Activated effector memory CD4-positive, alpha-beta T cell treated with anti-CD3 and anti-CD28 coated beads, Interleukin-2, amount 50 U/mL, for 16 hours (primary cell): ENCODE measurements around the gene PLEKHG2.
A peak's percentile ranks its signal among the peaks of the same experiment; 100 is the strongest.

Source experiments
- DNase-seq: peaks from one replicate; pipeline ENCODE4 v3.0.0-alpha.2; 2020

The PLEKHG2 gene

DNA sequence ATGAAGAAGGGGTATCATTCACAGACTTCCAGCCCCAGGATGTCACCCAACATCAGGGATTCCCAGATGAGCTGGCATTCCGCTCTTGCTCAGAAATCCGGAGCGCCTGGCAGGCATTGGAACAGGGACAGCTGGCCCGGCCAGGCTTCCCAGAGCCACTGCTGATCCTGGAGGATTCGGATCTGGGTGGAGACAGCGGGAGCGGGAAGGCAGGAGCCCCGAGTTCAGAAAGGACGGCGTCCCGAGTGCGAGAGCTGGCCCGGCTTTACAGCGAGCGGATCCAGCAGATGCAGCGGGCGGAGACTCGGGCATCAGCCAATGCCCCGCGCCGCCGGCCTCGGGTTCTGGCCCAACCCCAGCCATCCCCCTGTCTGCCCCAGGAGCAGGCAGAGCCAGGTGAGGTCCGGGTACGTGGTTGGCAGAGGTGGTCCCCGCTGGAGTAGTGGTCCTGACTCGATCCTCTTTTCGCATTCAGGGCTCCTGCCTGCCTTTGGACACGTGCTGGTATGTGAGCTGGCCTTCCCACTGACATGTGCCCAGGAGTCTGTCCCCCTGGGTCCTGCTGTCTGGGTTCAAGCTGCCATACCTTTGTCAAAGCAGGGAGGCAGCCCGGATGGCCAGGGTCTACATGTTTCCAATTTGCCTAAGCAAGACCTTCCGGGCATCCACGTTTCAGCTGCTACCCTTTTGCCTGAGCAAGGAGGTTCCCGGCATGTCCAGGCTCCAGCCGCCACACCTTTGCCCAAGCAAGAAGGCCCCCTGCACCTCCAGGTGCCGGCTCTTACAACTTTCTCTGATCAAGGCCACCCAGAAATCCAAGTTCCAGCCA lies 11.0 kb downstream of the PLEKHG2 start:
- DNase-seq, result no peak

DNA sequence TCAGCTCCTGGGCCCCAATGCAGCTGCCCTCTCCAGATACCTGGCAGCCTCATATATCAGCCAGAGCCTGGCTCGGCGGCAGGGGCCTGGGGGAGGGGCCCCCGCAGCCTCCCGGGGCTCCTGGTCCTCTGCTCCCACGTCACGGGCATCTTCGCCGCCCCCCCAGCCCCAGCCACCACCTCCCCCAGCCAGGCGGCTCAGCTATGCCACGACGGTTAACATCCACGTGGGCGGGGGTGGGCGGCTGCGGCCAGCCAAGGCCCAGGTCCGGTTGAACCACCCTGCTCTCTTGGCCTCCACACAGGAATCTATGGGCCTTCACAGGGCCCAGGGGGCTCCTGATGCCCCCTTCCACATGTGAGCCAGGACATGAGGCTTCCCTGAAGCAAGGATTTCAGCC lies 12.5 kb downstream of the PLEKHG2 start:
- no peak for DNase-seq

DNA sequence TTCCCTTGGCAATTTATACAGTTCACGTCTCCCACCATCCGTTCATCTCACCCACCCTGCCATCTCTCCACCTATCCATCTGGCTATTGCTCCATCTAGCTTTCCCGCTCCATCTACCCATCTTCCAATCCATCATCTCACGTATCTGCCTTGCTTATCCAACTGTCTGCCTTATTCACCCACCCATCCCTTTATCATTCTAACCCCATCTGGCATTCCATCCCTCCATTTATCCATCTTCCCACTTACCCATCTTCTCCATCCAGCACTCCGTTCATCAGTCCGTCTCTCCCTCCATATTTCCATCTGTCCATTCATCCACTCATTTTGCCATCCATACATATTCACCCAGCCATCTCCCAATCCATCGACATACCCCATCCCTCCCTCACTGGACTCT lies 13.3 kb downstream of the PLEKHG2 start:
- no peak for DNase-seq

DNA sequence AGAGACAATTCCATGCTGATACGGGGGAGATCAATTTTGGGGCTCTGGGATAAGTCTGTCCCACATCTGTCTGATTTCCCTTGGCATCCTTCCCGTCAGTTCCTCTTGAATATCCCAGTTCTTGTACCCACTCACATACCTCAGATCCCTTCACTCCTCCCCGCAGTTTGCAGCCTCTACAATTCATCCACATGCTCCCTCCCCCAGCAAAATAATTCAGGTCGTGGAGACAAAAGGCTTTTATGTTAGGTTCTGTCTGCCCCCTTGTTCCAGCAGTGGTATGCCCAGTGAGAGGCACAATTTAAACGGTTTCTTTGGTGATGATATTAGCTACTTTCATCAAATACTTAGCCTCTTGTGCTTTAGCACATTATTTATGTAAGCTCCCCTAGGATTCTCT lies 13.7 kb downstream of the PLEKHG2 start:
- no peak for DNase-seq

DNA sequence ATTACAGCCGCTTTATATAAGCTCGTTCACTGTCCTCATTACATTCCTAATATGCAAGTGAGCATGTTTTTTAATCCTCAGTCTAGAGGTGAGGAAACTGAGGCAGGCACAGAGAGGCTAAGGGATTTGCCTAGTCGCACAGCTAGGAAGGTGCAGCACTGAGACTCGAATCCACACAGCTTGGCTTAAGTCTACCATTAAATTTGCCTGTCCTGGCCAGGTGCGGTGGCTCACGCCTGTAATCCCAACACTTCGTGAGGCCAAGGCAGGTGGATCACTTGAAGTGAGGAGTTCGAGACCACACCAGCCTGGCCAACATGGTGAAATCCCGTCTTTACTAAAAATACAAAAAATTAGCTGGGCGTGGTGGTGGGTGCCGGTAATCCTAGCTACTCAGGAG lies 15.2 kb downstream of the PLEKHG2 start:
- no peak for DNase-seq

DNA sequence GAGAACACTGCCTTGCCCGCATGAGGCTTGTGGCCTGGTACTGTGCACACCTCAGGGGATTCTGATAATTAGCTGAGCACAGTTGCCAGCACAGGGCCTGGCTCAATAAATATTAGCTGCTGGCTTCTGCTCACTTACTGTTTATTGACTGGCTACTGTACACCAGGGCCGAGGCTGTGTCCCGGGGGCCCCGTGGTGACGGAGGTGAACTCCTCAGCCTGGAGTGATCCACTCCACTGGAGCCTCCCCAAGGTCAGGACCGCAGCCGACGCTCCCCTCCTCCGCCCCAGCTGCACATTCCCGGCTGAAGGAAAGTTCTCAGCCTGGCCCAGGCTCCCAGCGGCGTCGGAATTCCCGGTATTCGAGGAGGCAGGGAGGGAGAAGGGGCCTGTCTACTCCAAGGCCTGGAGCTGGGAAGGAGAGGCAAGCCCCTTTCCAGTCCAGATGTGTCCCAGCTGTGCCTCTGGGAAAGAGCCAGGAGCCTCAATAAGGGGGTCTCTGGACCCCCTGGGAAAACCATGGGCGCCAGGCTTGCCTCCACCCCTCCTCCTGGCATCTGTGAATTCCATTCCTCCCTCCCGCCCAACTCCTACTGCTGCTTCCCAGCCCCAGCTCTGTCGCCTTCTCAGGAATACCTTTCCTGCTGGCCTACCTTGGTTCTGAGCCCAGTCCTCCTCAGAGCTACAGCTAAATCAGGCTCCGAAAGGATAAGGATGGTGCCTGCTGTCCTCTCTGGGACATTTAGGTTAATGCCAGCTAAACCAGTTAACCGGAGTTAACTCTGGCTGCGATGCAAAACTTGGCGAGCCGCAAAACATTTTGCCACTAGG lies 16.0 kb downstream of the PLEKHG2 start:
- no peak for DNase-seq

DNA sequence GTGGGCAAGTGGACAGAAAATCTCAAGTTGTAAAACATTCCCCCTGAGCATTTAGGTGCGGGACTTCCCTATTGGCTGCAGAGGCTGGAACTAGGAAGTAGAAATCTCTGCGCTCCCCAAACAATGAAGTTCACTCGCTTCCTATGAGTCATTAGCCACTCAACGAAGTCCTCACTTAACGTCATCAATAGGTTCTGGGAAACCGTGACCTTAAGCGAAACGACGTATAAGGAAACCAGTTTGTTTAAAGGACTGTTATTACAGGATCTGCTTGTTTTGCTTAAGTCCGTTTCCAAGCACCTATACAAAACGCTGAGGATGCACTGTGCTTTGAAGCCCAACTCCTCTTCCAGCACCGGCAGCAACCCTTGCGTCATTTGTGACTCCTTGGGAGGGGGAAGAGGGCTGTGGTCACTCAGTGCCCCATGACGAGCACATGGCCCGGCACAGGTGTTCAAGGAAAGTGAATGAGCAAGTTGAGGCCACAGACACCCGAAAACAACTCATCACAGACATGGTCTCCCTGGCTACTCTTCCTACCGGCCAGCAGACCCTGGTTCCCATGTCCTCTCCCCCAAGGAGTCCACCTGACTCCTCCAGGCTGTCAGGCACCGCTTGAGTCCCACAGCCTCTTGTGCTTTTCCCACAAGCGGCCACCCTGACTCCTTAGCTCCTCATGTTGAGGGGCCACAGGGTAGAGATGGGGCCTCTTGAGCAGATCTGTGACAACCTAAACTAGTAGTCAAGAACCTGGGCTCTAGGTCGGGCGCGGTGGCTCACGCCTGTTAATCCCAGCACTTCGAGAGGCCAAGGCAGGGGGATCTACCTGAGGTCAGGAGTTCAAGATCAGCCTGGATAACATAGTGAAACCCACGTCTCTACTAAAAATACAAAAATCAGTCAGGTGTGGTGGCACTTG lies 18.5 kb downstream of the PLEKHG2 start:
- DNase-seq, result peak; percentile 89

DNA sequence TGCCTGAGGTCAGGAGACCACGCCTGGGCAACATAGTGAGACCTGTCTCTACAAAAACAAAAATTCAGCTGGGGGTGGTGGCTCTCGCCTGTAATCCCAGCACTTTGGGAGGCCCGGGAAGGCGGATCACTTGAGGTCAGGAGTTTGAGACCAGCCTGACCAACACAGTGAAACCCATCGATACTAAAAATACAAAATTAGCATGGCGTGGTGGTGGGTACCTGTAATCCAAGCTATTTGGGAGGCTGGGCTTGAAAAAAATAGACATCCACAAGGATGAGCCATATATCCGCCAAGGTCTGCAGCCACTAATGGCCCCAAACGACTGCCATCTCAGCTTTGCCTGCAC lies 20.2 kb downstream of the PLEKHG2 start:
- no peak for DNase-seq

DNA sequence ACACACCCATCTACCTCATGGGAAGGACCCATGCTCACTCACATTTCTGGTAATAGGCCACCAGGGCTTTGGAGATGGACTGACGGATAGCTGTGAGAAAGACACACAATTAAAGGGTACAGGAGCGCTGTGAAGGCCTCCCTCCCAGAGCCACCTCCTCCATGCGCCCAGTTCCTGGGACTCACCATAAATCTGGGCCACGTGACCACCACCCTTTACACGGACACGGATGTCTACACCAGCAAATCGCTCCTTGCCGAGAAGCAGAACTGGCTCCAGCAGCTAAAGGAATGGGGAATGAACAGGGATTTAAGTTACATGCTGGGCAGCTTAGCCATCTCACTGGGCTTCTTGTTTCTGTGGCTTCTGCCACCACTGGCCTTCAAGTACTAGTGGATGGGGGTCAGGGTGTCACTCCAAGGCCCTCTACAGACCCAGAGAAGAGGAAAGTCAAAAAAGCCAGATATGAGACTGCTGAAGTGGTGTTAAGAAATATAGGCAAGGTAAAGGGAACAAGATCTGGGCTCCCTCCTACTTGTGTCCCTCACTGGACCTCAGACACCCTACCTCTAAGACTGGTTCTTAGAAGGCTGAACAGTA lies 21.1 kb downstream of the PLEKHG2 start:
- no peak for DNase-seq

DNA sequence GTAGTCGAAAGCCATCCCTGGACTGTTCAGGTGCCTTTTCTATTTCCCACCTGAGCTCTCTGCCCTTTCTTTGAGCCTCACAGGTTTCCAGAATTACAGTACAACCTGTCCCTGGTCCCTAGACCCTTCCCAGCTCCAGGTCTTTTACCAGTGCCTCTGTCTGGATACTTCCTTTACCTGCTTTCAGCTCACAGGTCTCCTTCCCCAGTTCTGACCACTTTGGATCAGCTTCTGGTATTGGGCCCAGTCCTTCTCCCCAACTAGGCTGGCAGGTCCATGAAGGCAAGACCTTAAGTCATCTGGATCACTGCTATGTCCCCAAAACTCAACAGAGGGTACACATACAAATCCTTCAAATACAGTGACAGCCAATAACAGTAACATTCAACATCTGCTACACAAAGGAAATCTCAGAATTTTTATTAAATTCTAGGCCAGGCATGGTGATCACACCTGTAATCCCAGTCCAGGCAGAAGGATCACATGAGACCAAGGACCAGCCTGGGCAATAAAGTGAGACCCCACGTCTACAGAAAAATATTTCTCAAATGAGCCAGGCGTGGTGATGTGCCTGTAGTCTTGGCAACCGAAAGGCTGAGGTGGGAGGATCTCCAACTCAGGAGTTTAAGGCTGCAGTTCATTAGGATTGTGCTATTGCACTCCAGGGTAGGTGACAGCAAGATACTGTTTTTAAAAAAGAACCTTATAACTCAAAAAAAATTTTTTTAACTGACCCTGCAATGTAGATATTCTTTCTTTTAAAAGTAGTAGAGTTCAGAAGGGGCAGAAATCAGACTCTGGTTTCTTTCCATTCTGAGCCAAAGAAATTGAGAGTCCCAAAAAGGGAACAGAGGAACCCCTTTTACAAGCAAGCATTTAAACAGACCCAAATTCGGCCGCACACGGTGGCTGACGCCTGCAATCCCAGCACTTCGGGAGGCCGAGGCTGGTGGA lies 21.9 kb downstream of the PLEKHG2 start:
- no peak for DNase-seq

DNA sequence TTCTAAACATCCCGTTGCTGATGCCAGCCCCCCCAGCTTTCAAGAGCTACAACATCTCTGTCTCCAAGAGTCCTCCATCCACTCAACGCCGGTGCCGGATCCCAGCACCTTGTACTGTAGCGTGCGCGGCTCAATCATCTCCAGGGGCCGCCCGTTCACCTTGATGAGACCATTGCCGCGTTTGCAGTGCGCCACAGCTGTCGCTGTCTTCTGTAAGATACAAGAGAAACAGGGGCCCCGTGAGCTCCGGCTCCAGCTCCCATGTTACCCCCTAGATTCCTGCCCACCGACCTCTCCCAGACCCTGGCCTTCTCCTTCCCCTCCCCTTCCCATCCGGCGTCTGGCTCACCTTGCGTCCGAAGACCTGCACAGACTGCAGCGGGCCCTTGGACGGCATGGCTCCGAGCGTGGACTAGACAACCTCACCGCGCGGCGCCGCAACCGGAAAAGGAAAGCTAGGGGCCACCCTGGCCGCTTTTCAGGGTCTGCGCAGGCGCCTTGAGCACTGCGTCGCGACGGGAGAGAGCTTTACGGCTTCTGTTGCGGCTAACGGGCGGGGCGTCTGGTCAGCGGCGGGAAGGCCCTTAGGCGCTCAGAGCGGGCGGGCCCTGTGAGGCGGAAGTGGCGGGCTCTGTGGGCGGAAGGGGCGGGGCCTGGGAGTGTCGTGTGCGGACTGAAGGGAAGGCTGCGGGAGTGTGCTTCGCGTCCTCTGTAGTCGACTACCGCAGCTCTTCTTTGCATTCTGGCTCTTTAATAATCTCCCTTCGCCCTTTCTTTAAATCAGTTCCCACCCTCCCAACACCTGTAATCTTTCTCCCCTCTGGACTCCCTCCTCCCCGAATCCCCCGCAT lies 23.3 kb downstream of the PLEKHG2 start, which contains the start of gene RPS16:
Gene RPS16, minus strand, starts transcription at position 451 of the 851 bp plus-strand sequence. Its CDS starts 54 bp downstream, at position 397.
- DNase-seq, result peak; percentile 100

DNA sequence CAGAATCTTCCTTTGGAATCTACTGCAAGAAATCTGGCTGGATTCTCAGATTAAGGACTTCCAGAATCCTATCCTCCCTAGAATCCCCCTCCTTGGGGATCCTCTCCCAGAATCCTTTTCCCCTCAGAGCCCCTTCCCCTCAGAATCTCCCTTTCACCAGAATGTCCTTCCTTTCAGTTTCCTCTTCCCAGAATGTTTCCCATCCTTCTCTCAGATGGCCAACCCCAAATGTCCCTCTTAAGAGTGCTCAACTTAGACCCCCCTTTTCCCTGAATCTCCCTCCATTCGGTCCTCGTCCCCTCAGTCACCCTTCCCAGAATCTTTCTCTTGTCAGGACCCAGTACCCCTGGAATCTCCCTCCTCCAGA lies 23.9 kb downstream of the PLEKHG2 start:
- DNase-seq, result no peak

DNA sequence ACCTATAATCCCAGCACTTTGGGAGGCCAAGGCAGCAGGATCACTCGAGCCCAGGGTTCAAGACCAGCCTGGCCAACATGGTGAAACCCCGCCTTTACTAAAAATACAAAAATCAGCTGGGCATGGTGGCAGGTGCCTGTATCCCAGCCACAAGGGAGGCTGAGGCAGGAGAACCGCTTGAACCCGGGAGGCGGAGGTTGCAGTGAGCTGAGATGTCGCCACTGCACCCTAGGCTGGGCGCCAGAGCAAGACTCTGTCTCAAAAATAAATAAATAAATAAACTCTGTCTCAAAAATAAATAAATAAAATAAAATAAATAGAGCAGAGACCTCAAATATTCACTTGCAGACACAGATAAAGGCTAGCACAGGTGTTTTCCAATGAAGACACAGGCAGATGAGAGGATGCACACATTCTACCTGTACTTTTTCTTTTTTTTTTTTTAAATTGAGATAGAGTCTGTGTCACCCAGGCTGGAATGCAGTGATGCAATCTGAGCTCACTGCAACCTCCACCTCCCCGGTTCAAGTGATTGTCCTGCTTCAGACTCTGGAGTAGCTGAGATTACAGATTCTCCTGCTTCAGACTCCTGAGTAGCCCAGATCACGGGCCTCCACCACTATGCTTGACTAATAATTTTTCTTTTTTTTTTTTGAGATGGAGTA lies 25.9 kb downstream of the PLEKHG2 start:
- DNase-seq, result no peak

DNA sequence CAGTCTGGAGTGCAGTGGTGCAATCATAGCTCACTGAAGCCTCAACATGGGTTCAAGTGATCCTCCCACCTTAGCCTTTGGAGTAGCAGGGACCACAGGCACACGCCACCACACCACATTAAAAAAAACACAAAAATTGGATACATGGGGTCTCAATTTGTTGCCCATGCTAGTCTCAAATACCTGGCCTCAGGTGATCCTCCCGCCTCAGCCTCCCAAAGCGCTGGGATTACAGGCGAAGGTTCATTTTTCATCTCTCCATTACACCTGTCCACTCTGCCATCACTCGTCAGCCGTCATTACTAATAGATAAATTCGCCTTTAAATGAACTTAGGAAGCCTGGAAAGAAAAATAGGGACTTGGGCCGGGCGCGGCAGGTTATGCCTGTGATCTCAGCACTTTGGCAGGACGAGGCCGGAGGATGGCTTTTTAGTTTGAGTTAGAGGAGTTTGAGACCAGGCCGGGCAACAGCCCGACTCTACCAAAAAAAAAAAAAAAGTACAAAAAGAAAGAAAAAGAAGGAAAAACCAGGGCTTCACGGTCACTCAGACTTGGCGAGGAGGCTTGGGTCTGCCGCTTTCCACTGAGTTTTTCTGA lies 32.2 kb downstream of the PLEKHG2 start:
- DNase-seq, result no peak

DNA sequence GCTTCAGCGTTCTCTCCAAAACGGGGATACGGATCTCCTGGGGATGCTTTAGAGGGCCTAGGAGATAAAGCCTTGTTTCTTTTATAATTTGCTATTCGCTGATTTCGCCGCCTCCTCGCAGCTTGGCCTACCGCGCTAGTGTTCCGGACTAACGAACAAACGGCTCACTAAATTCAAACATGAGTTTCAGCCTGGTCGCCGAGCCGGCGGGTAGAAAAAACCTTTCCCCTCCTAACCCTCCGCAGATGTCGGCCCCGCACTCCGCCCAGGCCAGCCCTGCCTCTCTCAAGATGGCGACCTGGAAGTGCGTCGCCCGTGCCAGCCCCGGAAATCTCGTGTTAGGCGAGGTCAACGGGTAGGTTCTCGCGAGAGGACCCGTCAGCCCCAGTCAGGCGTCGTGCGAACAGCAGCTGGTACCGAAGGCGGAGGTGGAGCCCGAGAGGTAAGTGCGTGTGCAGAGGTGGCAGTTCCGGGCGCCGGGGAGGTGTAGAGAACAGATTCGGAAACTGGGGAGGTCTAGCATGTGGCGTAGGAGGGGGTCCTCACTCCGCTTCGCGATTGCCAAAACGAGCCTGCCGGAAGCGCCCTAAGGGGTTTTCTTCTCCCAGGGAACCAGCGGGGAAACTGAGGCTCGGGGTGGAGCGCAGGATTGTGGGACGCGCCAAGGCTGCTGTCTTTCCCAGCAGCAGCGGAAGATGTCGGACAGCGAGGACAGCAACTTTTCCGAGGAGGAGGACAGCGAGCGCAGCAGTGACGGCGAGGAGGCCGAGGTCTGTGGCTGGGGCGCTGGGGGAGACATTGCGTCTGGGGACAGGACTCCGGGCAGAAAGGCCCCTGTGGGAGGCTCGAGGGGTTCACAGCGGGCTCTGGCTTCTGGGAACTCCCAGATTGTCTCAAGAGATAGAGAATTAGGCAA lies 33.0 kb downstream of the PLEKHG2 start, which contains the start of gene SUPT5H:
Gene SUPT5H, plus strand, starts transcription at position 387 of the 916 bp plus-strand sequence. Its CDS starts 309 bp downstream, at position 696.
- peak; percentile 99 for DNase-seq

DNA sequence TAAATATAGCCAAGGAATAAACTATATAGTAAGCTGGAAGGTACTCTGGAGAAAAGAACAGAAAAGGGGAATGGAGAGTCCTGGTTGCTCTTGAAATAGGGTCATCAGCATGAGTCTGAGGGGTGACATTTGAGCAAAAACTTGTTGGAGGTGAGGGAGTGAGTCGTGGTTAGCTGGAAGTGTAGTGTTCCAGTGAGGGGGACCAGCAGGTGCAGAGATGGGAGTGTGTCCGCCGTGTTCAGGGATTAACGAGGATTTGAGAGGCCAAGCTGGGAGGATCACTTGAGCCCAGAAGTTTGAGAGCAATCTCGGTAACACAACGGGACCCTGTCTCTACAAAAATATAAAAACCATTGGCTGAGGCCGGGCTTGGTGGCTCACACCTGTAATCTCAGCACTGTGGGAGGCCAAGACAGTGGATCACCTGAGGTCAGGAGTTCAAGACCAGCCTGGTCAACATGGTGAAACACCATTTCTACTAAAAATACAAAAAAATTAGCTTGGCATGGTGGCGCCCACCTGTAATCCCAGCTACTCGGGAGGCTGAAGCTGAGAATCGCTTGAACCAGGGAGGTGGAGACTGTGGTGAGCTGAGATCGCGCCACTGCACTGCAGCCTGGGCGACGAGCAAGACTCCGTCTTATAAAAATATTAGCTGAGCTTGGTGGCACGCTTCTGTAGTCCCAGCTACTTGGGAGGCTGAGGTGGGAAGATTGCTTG lies 34.1 kb downstream of the PLEKHG2 start:
- no peak for DNase-seq

DNA sequence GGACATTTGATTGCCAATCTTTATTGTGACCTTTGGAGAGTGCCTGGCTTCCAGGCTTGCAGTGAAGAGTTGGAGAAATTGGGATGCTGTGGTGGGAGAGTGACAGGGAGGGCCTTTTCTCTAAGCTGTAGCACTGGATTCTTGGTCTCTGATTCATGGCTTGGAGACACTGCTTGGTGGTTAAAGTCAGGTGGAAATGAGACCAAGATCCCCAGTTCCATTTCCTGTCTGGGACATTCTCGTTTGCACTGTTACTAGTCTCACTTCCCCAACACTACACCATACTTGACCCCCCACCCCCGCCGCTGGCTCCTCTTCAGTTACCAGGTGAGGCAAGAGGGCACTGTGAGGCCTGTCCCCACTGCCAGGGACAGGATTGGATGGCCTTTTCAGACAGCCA lies 35.8 kb downstream of the PLEKHG2 start:
- no peak for DNase-seq
